Spleen (tissue), 11 donors: ENCODE results near the gene ARSB. TPM values are rescaled to one million over a fixed set of nuclear protein-coding genes. Genes with fewer than 3 reads are reported as not detected.

Experiments used
- DNase-seq: peaks from one replicate; pipeline ENCODE4 v3.0.0-alpha.2; 2020
- H3K27ac ChIP-seq, 8 donors: fragments of 200-600 bp; sonication (generic) in 7 of 8; 1 replicate in 4 of 8; 2 replicates in 4 of 8; pipeline versions ENCODE4 v1.5.0 to v1.8.0; 2016 to 2021; ENCODE audit warnings: inconsistent platforms in 4 of 8, mild to moderate bottlenecking in 4 of 8, moderate library complexity in 1 of 8
- H3K27me3 ChIP-seq, 7 donors: fragments of 200-600 bp; sonication (generic) in 6 of 7; replicated peaks in 1 of 7; 1 replicate in 4 of 7; 2 replicates in 3 of 7; pipeline versions ENCODE4 v1.5.0 to v1.8.0; 2016 to 2021; ENCODE audit warnings: inconsistent platforms in 3 of 7, mild to moderate bottlenecking in 1 of 7
- H3K36me3 ChIP-seq, 6 donors: fragments of 200-600 bp; sonication (generic) in 5 of 6; 1 replicate in 4 of 6; 2 replicates in 2 of 6; pipeline versions ENCODE4 v1.5.0 to v1.8.0; 2016 to 2021; ENCODE audit warnings: inconsistent platforms in 2 of 6
- H3K4me1 ChIP-seq, 6 donors: fragments of 200-600 bp; sonication (generic) in 5 of 6; 1 replicate in 3 of 6; 2 replicates in 3 of 6; pipeline versions ENCODE4 v1.5.0 to v1.8.0; 2016 to 2021; ENCODE audit warnings: inconsistent platforms in 3 of 6
- H3K4me3 ChIP-seq, 8 donors: fragments of 200-600 bp; sonication (generic) in 7 of 8; 1 replicate in 4 of 8; 2 replicates in 4 of 8; pipeline versions ENCODE4 v1.5.0 to v1.8.0; 2016 to 2021; ENCODE audit warnings: inconsistent platforms in 4 of 8, mild to moderate bottlenecking in 4 of 8, moderate library complexity in 2 of 8
- H3K9me3 ChIP-seq, 8 donors: fragments of 200-600 bp; sonication (generic) in 7 of 8; 1 replicate in 4 of 8; 2 replicates in 4 of 8; pipeline versions ENCODE4 v1.5.0 to v1.8.0; 2016 to 2021; ENCODE audit warnings: inconsistent platforms in 4 of 8
- POLR2A ChIP-seq, 3 donors: fragments of 450-650 bp; IDR thresholded peaks; one replicate each; pipeline ENCODE4 v1.5.1; 2017; ENCODE audit warnings: antibody characterized with exemption in 3 of 3, mild to moderate bottlenecking in 1 of 3
- POLR2AphosphoS5 ChIP-seq, 3 donors: sonication (generic); formaldehyde crosslinking; IDR thresholded peaks; one replicate each; pipeline ENCODE4 v1.5.1; 2017; ENCODE audit warnings: antibody characterized with exemption in 3 of 3
- WGBS, 5 donors: extraction: QIAGEN DNeasy Blood & Tissue Kit in 3 of 5; methylation state at CpG; one replicate each; pipeline versions ENCODE4 v1.1.5 to v1.1.7; 2013 to 2018; 5-methylcytosine and 5-hydroxymethylcytosine counted together
- intact Hi-C: fragments of 100-400 bp; cut with DNase I; formaldehyde crosslinking; loops from one replicate; pipeline ENCODE4 v1.15.0; 2023; ENCODE audit warnings: low total_unique reads
- polyA plus RNA-seq, 3 donors: library from polyadenylated mRNA; stranded (reverse); fragments of 200-250 nt; gene quantifications; one replicate each; pipeline ENCODE4 v1.2.1, GENCODE V29; 2013
- total RNA-seq, 7 donors: library from RNA; depleted of rRNA in 3 of 7; stranded (reverse); fragments of >200 nt in 3 of 7; fragmentation: NEBNext Ultra II Directional in 4 of 7; extraction: Animal tissue kit (Norgen Biotek cat#: 25700) in 4 of 7; gene quantifications; one replicate each; pipeline versions ENCODE4 v1.1.0 to v1.2.1, GENCODE V29; 2016 to 2021
- TF ChIP-seq, protein P1 (sequence below), 11 experiments: fragments of 200-600 bp in 7 of 11; fragments of 450-650 bp in 4 of 11; sonication (generic) in 4 of 11; IDR thresholded peaks in 8 of 11; conservative IDR thresholded peaks in 3 of 11; 1 replicate in 7 of 11; 2 replicates in 4 of 11; pipeline versions ENCODE4 v1.4.0 to v1.8.0; 2016 to 2021; ENCODE audit warnings: antibody characterized with exemption in 11 of 11, inconsistent platforms in 4 of 11, mild to moderate bottlenecking in 1 of 11
- donor health status: healthy with polysubstance abuse.
- donor health status: DM: no; HTN: no; CAD: no; lungs with moderate emphysema.
- donor health status: DM: no; HTN: no; CAD: no.
- donor health status: Bipolar disorder and iron deficiency.
- donor health status: healthy.
- donor health status: DM: no; HTN: no; CAD: no.
- donor health status: DM: yes; HTN: yes; CAD: no.

Gene ARSB
- total and polyA plus RNA-seq, 10 donors = 1.1 to 18.5 (median 11.1) TPM

DNA sequence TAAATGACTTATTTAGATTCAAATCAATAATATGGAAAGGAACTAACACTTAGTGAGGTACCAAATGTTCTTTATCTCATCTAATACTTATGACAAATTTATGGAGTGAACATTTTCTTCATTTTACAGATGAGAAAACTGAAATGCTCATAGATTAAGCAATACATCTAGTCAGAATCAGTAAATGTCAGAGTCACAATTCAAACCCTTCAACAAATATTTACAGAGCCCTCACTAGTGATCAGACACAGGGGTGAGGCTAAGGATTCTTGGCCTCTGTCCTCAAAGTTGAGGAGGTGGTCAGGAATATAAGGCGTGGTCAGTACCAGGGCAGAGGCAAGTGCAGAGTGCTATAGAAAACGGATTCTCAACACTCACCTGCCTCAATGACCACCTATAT lies 29.5 kb upstream of the ARSB start:
- Histone ChIP-seq H3K4me1 (no peaks in the 10 kb centered on the region), H3K36me3 (no peaks in the 10 kb centered on the region), H3K27ac (no peak overlapping the region), H3K9me3 (peaks cover 0 to 18% (median 13%) of the 10 kb centered on the region in 8 donors), H3K27me3 (peaks cover 0 to 35% (median 0%) of the 10 kb centered on the region in 7 donors), H3K4me3 (no peak overlapping the region)
- intact Hi-C loops = no loop called here
- no peak for DNase-seq
- TF ChIP-seq POLR2A (IDR thresholded peaks at IDR 0.05) (no peak), POLR2AphosphoS5 (IDR thresholded peaks at IDR 0.05) (no peak)
- TF ChIP-seq, protein P1, sequence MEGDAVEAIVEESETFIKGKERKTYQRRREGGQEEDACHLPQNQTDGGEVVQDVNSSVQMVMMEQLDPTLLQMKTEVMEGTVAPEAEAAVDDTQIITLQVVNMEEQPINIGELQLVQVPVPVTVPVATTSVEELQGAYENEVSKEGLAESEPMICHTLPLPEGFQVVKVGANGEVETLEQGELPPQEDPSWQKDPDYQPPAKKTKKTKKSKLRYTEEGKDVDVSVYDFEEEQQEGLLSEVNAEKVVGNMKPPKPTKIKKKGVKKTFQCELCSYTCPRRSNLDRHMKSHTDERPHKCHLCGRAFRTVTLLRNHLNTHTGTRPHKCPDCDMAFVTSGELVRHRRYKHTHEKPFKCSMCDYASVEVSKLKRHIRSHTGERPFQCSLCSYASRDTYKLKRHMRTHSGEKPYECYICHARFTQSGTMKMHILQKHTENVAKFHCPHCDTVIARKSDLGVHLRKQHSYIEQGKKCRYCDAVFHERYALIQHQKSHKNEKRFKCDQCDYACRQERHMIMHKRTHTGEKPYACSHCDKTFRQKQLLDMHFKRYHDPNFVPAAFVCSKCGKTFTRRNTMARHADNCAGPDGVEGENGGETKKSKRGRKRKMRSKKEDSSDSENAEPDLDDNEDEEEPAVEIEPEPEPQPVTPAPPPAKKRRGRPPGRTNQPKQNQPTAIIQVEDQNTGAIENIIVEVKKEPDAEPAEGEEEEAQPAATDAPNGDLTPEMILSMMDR (IDR thresholded peaks at IDR 0.05 in 8 of 11, conservative IDR thresholded peaks at IDR 0.05 in 3 of 11) = no peak
- 67 to 92% (median 88%) methylated on average over 2 of the region's 2 CpGs for WGBS, 5 donors

DNA sequence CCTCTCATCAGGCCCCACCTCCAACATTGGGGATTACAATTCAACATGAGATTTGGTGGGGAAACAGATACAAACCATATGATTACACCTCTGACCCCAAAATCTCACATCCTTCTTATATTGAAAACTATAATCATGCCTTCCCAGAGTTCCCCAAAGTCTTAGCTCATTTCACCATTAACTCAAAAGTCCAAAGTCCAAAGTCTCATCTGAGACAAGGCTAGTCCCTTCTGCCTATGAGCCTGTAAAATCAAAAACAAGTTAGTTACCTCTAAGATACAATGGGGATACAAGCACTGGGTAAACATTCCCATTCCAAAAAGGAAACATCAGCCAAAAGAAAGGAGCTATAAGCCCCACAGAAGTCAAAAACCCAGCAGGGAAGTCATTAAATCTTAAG lies 26.8 kb upstream of the ARSB start:
- no peak overlapping the region for H3K27ac ChIP-seq
- TF ChIP-seq, protein P1 (IDR thresholded peaks at IDR 0.05 in 8 of 11, conservative IDR thresholded peaks at IDR 0.05 in 3 of 11) = no peak
- no peak for TF ChIP-seq POLR2AphosphoS5 (IDR thresholded peaks at IDR 0.05)
- TF ChIP-seq POLR2A (IDR thresholded peaks at IDR 0.05) = no peak

DNA sequence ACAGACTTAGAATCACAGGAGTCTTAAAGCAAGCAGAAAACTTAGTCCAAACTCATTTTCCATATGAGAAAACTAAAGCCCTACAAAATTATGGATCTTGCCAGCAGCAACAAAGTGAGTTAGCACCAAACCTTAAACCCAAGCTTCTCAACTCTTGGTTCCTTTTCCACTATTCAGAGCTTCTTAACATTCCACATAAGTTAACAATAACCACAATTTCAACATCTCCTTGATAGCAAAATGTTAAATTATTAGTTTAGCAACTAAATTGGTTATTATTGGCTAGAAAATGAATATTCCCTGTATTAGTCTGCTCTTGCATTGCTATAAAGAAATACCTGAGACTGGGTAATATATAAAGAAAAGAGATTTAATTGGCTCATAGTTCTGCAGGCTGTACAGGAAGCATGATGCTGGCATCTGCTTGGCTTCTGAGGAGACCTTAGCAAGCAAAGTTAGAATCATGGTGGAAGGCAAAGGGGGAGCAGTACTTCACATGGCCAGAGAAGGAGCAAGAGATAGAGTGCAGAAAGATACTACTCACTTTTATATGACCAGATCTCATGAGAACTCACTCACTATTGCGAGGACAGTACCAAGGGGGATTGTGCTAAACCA lies 26.2 kb upstream of the ARSB start:
- WGBS, 5 donors = 91 to 100% (median 94%) methylated on average over 1 of the region's 1 CpG
- intact Hi-C loops = no loop called here
- TF ChIP-seq POLR2AphosphoS5 (IDR thresholded peaks at IDR 0.05) (no peak), POLR2A (IDR thresholded peaks at IDR 0.05) (no peak)
- TF ChIP-seq, protein P1 (IDR thresholded peaks at IDR 0.05 in 8 of 11, conservative IDR thresholded peaks at IDR 0.05 in 3 of 11) = no peak
- DNase-seq = no peak
- Histone ChIP-seq H3K36me3 (no peaks in the 10 kb centered on the region), H3K4me1 (no peaks in the 10 kb centered on the region), H3K4me3 (no peak overlapping the region), H3K9me3 (peaks cover 0 to 18% (median 13%) of the 10 kb centered on the region in 8 donors), H3K27ac (no peak overlapping the region), H3K27me3 (peaks cover 0 to 15% (median 0%) of the 10 kb centered on the region in 7 donors)

More for the DNA sequence above, 26.8 kb upstream of the ARSB start:
- no peak for DNase-seq
- no peaks in the 10 kb centered on the region for H3K4me1 ChIP-seq
- H3K9me3 ChIP-seq = peaks cover 0 to 18% (median 13%) of the 10 kb centered on the region in 8 donors
- intact Hi-C loops = no loop called here
- no peaks in the 10 kb centered on the region for H3K36me3 ChIP-seq
- H3K27me3 ChIP-seq = peaks cover 0 to 15% (median 0%) of the 10 kb centered on the region in 7 donors
- H3K4me3 ChIP-seq = no peak overlapping the region

DNA sequence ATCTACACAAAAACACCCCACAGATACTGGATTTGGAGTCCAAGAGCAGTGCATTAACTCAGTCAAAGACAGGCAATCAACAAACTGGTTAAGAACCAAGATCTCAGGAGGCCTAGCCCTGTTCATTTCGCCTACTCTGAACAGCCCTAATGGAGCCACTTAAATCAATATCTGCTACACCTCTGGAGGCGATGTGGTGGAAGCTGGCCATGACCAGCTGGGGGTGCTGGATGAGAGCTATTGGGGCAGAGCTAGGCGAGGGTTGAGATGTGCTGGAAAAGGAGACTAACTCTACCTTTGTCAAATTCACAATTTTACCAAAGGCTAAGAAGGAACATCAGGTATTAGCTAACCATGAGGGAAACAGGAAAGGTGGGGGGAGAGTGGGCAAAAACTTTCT lies 23.3 kb upstream of the ARSB start:
- intact Hi-C loops = no loop called here
- Histone ChIP-seq H3K4me1 (no peaks in the 10 kb centered on the region), H3K36me3 (no peaks in the 10 kb centered on the region), H3K27ac (no peak overlapping the region), H3K4me3 (no peak overlapping the region), H3K9me3 (peaks cover 0 to 15% (median 11%) of the 10 kb centered on the region in 8 donors), H3K27me3 (peaks cover 0 to 5% (median 0%) of the 10 kb centered on the region in 7 donors)
- DNase-seq = no peak
- TF ChIP-seq POLR2A (IDR thresholded peaks at IDR 0.05) = no peak
- 59 to 98% (median 83%) methylated on average over 3 of the region's 3 CpGs for WGBS, 5 donors
